ENCODE results near the gene SPATS2. TPM values are rescaled to one million over a fixed set of nuclear protein-coding genes. Genes with fewer than 3 reads are reported as not detected.

The SPATS2 gene
- polyA plus RNA-seq, 1 of the 3 experiments (the other 2 are of a cell fraction), result 72.9 TPM

GRCh38 chr12:49359671-49360070 is 7.6 kb upstream of the SPATS2 start:
- TF ChIP-seq TAF1 (IDR thresholded peaks at IDR 0.05; ENCODE audit: borderline replicate concordance, low read depth, low read length) (no peak), YY1 (IDR thresholded peaks at IDR 0.05; ENCODE audit: low read depth) (no peak), ELF1 (IDR thresholded peaks at IDR 0.05) (no peak), CHD2 (IDR thresholded peaks at IDR 0.05; ENCODE audit: low read length, partially characterized antibody) (no peak), FOSL2 (IDR thresholded peaks at IDR 0.05; ENCODE audit: borderline replicate concordance, low read depth) (no peak), RFX5 (IDR thresholded peaks at IDR 0.05; ENCODE audit: low read length) (no peak), TCF12 (IDR thresholded peaks at IDR 0.05) (no peak), GATA2 (CRISPR knock-in tag; IDR thresholded peaks at IDR 0.05) (no peak), RXRA (IDR thresholded peaks at IDR 0.05; ENCODE audit: borderline replicate concordance, low read depth) (no peak), JUND (IDR thresholded peaks at IDR 0.05) (no peak), SIN3A (IDR thresholded peaks at IDR 0.05; ENCODE audit: borderline replicate concordance, low read depth, low read length) (no peak), EZH2phosphoT487 (IDR thresholded peaks at IDR 0.05; ENCODE audit: borderline replicate concordance, low read depth) (no peak)
- H3K36me3 ChIP-seq (replicated peaks in 1 of 2; ENCODE audit: control insufficient read depth in 1 of 2, insufficient read depth in 2 of 2, low read length in 1 of 2), result no peaks in the 10 kb centered on the region
- H3K79me2 ChIP-seq (ENCODE audit: insufficient read depth), result no peaks in the 10 kb centered on the region
- ChIA-PET POLR2A (interaction anchor here (0.6 kb wide), 1 partner anchor 222 kb away, joined by 3 read pairs; no protein-coding TSS in a partner anchor), CTCF (interaction anchor here (0.8 to 16.8 kb wide), 27 partner anchors 9 to 354 kb away, joined by 3 to 617 read pairs (median 8); partner anchors contain the start of genes DNAJC22, PRPF40B, PRPH and SPATS2)
- WGBS (ENCODE audit: low lambda C conversion rate), result 80% methylated on average over 7 of the region's 7 CpGs
- H3K4me3 ChIP-seq (ENCODE audit: low read depth in 2 of 2, low read length in 1 of 2), result no peak overlapping the region
- H3K9ac ChIP-seq, result no peak overlapping the region
- no peaks in the 10 kb centered on the region for H3K4me1 ChIP-seq (ENCODE audit: control insufficient read depth in 1 of 2, insufficient read depth in 2 of 2, low read depth in 1 of 2, low read length in 1 of 2)
- H3F3A ChIP-seq (replicated peaks; ENCODE audit: insufficient read depth), result peaks cover 27% of the 10 kb centered on the region
- H2AFZ ChIP-seq (ENCODE audit: low read depth), result no peak overlapping the region
- no peak overlapping the region for H3K27ac ChIP-seq (ENCODE audit: low read depth in 2 of 2, low read length in 1 of 2)
- H3K4me2 ChIP-seq, result no peak overlapping the region
- DNase-seq, result no peak
- H3K9me3 ChIP-seq, result no peaks in the 10 kb centered on the region
- H4K20me1 ChIP-seq (ENCODE audit: insufficient read depth), result no peaks in the 10 kb centered on the region
- H3K27me3 ChIP-seq (ENCODE audit: insufficient read depth), result no peaks in the 10 kb centered on the region
- no peaks in the 10 kb centered on the region for H3K9me2 ChIP-seq

- Histone ChIP-seq H3K79me2 (ENCODE audit: insufficient read depth) (peaks cover 7% of the 10 kb centered on the region; the same call in 1 of the 2 replicates), H3K27ac (ENCODE audit: low read depth in 2 of 2, low read length in 1 of 2) (no peak overlapping the region), H3K9ac (no peak overlapping the region), H3K4me2 (no peak overlapping the region), H3K4me3 (ENCODE audit: low read depth in 2 of 2, low read length in 1 of 2) (no peak overlapping the region), H3K9me2 (no peaks in the 10 kb centered on the region), H3K4me1 (ENCODE audit: control insufficient read depth in 1 of 2, insufficient read depth in 2 of 2, low read depth in 1 of 2, low read length in 1 of 2) (peaks cover 0 to 3% of the 10 kb centered on the region in 2 experiments; a peak in 2 of 4 replicates), H3K36me3 (replicated peaks in 1 of 2; ENCODE audit: control insufficient read depth in 1 of 2, insufficient read depth in 2 of 2, low read length in 1 of 2) (no peaks in the 10 kb centered on the region), H3K27me3 (ENCODE audit: insufficient read depth) (no peaks in the 10 kb centered on the region), H3K9me3 (no peaks in the 10 kb centered on the region), H4K20me1 (ENCODE audit: insufficient read depth) (no peaks in the 10 kb centered on the region), H2AFZ (ENCODE audit: low read depth) (no peak overlapping the region), H3F3A (replicated peaks; ENCODE audit: insufficient read depth) (peaks cover 41% of the 10 kb centered on the region)
- TF ChIP-seq YY1 (IDR thresholded peaks at IDR 0.05; ENCODE audit: low read depth) (no peak), MXI1 (IDR thresholded peaks at IDR 0.05; ENCODE audit: low read depth, low read length) (no peak), JUND (IDR thresholded peaks at IDR 0.05) (no peak), POLR2AphosphoS5 (IDR thresholded peaks at IDR 0.05; ENCODE audit: low read depth, low read length) (no peak)
- no peak for DNase-seq
- ChIA-PET POLR2A (no interaction called here), CTCF (interaction anchor here (1.2 to 16.8 kb wide), 6 partner anchors 14 to 176 kb away, joined by 3 to 617 read pairs (median 8); partner anchors contain the start of gene DNAJC22)
- 89% methylated on average over 1 of the region's 1 CpG for WGBS (ENCODE audit: low lambda C conversion rate)
These were observed 5.2 kb upstream of the SPATS2 start for GRCh38 chr12:49362077-49362476.
